Measurements from ENCODE around the gene RAB33B.
"Not testable (repeated sequence)": the region's sequence is repeated elsewhere in the genome, so short reads cannot be mapped to it uniquely, and the experiment has no call there.

The RAB33B gene

DNA sequence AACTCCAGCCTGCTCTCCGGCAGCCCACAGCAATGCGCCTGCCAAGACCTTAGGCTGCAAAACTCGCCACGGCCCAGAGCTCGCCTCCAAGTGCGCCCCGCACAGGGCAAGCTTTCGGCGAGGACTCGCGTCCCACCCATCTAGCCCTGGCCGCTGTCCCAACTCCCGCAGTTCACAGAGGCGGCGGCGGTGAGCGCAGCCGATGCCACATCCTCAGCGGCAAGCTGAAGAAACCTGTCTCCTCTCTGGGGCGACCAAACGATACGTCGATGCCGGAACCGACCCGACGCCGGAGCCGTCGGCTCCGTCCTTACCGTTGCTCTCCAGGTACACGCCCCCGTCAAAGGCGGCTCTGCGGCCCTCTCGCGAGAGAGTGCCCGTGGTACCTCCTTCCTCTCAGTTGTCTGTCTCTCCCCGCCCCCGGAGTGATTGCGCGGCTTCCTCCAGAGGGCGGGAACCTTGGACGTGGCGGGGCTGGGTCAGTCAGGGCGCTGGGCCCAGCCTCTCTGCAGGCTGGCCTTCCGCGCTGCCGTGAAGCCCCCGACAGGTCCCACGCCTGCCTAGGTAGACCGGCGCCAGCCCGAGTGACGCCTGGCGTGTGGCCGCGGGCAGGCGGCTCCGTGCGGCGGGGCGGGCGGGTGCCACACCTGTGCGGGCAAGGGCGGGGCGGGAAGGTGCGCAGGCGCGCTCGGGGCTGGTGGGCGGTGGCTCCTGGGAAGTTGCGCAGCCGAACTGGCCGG is 380 bp upstream of the RAB33B start:
- peak overlapping the region; percentile 93 for H3K4me3 Mint-ChIP-seq
- no peaks in the 10 kb centered on the region for H3K27me3 Mint-ChIP-seq
- DNase-seq, result peak; percentile 95
- H3K9me3 Mint-ChIP-seq, result no peaks in the 10 kb centered on the region
- ATAC-seq, result peak; percentile 92
- H3K27ac Mint-ChIP-seq, result peak overlapping the region; percentile 98
- peaks cover 50% of the 10 kb centered on the region for H3K4me1 Mint-ChIP-seq
- no peaks in the 10 kb centered on the region for H3K36me3 Mint-ChIP-seq (ENCODE audit: low read depth)

DNA sequence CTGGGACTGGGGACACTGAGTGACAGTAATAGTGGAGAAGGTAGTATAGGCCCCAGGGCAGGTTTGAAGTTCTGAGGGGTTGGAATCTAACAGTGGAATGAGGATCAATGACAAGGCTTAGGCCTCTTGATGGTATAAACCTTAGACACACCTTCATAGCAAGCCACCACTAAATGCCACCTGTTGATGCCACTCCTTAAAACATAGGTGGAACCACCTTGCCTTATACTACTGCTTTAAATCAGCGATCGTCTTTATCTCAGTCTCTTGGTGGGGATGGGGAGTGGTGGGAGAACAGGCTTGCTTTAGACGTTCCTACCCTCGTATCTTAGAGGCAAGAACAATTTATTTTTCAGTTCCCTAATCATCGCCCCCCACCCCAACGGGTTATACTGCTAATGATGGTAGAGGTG is 1.2 kb downstream of the RAB33B start:
- no peak for DNase-seq
- Mint-ChIP-seq H3K4me1 (peaks cover 59% of the 10 kb centered on the region), H3K36me3 (ENCODE audit: low read depth) (no peaks in the 10 kb centered on the region), H3K4me3 (peak overlapping the region; percentile 93), H3K27ac (no peak overlapping the region), H3K27me3 (no peaks in the 10 kb centered on the region), H3K9me3 (no peaks in the 10 kb centered on the region)
- ATAC-seq, result no peak

DNA sequence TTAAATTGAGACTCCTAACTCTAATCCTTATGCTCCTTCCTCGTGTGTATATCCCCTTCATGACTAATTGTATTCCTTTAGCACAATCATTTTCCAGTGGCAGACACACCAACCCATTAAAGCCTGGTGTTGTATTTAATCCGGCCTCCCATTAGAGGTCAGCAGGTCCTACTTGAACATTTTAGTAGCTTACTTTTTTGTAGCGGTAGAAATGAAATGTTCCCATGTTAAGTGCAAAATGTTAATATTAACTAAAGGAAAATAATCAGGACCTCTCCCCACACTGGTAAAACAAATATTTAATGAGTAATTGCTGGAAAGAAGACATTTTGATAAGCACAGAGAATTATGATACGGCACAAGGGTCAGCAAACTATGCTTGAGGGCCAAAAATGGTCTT is 3.4 kb downstream of the RAB33B start:
- no peak for DNase-seq
- peaks cover 4% of the 10 kb centered on the region for H3K36me3 Mint-ChIP-seq (ENCODE audit: low read depth)
- H3K9me3 Mint-ChIP-seq, result no peaks in the 10 kb centered on the region
- no peaks in the 10 kb centered on the region for H3K27me3 Mint-ChIP-seq
- no peak overlapping the region for H3K27ac Mint-ChIP-seq
- peaks cover 53% of the 10 kb centered on the region for H3K4me1 Mint-ChIP-seq
- no peak for ATAC-seq
- H3K4me3 Mint-ChIP-seq, result no peak overlapping the region

GRCh38 chr4:139458543-139458942 is 4.6 kb downstream of the RAB33B start:
- DNase-seq (no peak), ATAC-seq (no peak)
- Mint-ChIP-seq H3K36me3 (ENCODE audit: low read depth) (peaks cover 9% of the 10 kb centered on the region), H3K27ac (no peak overlapping the region), H3K9me3 (no peaks in the 10 kb centered on the region), H3K27me3 (no peaks in the 10 kb centered on the region), H3K4me1 (peaks cover 47% of the 10 kb centered on the region), H3K4me3 (no peak overlapping the region)

GRCh38 chr4:139458999-139459398 is 5.1 kb downstream of the RAB33B start:
- H3K36me3 Mint-ChIP-seq (ENCODE audit: low read depth), result peaks cover 10% of the 10 kb centered on the region
- no peak overlapping the region for H3K4me3 Mint-ChIP-seq
- no peak overlapping the region for H3K27ac Mint-ChIP-seq
- H3K9me3 Mint-ChIP-seq, result no peaks in the 10 kb centered on the region
- ATAC-seq (no peak), DNase-seq (no peak)
- H3K4me1 Mint-ChIP-seq, result peaks cover 47% of the 10 kb centered on the region
- no peaks in the 10 kb centered on the region for H3K27me3 Mint-ChIP-seq

DNA sequence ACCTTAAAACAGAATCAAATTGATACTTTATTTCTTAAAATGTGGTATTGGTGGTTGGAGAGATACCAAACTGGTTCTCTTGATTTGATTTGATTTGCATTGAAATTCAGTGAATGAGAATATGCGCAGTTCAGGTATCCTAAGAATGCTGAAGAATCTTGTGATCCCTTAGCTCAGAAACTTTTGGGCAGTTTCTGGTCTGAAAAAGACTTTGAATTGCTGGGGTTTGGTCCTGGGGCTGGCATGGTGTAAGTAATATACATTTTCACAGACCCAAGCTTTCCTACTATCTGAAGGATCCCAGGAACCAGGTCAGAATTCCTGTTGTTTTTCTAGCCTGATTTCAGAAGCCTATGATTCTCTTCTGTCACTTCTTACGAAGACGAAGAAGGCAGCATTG is 6.6 kb downstream of the RAB33B start:
- Mint-ChIP-seq H3K4me3 (no peak overlapping the region), H3K4me1 (peaks cover 33% of the 10 kb centered on the region), H3K36me3 (ENCODE audit: low read depth) (peaks cover 10% of the 10 kb centered on the region), H3K27me3 (no peaks in the 10 kb centered on the region), H3K9me3 (no peaks in the 10 kb centered on the region), H3K27ac (no peak overlapping the region)
- no peak for ATAC-seq
- DNase-seq, result no peak

GRCh38 chr4:139461022-139461628 is 7.2 kb downstream of the RAB33B start:
- Mint-ChIP-seq H3K4me3 (no peak overlapping the region), H3K4me1 (peaks cover 29% of the 10 kb centered on the region), H3K36me3 (ENCODE audit: low read depth) (peaks cover 10% of the 10 kb centered on the region), H3K9me3 (no peaks in the 10 kb centered on the region), H3K27me3 (no peaks in the 10 kb centered on the region), H3K27ac (no peak overlapping the region)
- ATAC-seq (no peak), DNase-seq (no peak)

DNA sequence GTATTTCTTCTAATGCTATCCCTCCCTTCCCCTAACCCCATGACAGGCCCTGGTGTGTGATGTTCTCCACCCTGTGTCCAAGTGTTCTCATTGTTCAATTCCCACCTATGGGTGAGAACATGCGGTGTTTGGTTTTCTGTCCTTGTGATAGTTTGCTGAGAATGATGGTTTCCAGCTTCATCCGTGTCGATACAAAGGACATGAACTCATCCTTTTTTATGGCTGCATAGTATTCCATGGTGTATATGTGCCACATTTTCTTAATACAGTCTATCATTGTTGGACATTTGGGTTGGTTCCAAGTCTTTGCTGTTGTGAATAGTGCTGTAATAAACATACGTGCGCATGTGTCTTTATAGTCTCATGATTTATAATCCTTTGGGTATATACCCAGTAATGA is 10.6 kb downstream of the RAB33B start:
- Mint-ChIP-seq H3K36me3 (ENCODE audit: low read depth) (peaks cover 25% of the 10 kb centered on the region), H3K9me3 (peaks cover 16% of the 10 kb centered on the region)
- not testable (repeated sequence) for H3K4me3 Mint-ChIP-seq, DNase-seq, H3K27me3 Mint-ChIP-seq, ATAC-seq, H3K4me1 Mint-ChIP-seq, H3K27ac Mint-ChIP-seq

DNA sequence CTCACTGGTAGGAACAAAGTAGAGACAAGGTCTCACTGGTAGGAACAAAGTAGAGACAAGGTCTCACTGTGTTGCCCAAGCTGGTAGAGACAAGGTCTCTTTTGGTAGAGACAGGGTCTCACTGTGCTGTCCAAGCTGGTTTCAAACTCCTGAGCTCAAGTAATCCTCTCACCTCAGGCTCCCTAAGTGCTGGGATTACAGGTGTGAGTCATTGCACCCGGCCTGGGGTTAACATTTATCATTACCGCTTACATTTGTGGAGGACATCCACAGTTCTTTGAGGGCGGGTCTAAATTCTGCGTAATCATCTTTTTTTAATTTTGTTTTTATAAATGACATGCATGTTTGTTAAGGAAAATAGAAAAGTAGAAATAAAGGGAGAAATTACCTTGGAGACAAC is 12.0 kb downstream of the RAB33B start:
- Mint-ChIP-seq H3K36me3 (ENCODE audit: low read depth) (peaks cover 26% of the 10 kb centered on the region), H3K9me3 (peaks cover 16% of the 10 kb centered on the region), H3K27ac (no peak overlapping the region), H3K4me3 (no peak overlapping the region), H3K27me3 (no peaks in the 10 kb centered on the region), H3K4me1 (peaks cover 8% of the 10 kb centered on the region)
- DNase-seq, result no peak
- no peak for ATAC-seq

- Mint-ChIP-seq H3K36me3 (ENCODE audit: low read depth) (peaks cover 34% of the 10 kb centered on the region), H3K9me3 (peaks cover 24% of the 10 kb centered on the region)
- H3K27ac Mint-ChIP-seq, H3K4me3 Mint-ChIP-seq, H3K4me1 Mint-ChIP-seq, ATAC-seq, DNase-seq, H3K27me3 Mint-ChIP-seq: not testable (repeated sequence)
Observed at GRCh38 chr4:139468756-139469155, 14.8 kb downstream of the RAB33B start.

- Mint-ChIP-seq H3K36me3 (ENCODE audit: low read depth) (peaks cover 34% of the 10 kb centered on the region), H3K9me3 (peaks cover 24% of the 10 kb centered on the region), H3K4me3 (no peak overlapping the region), H3K27me3 (no peaks in the 10 kb centered on the region), H3K27ac (no peak overlapping the region), H3K4me1 (peaks cover 8% of the 10 kb centered on the region)
- ATAC-seq (no peak), DNase-seq (no peak)
Observed at GRCh38 chr4:139469216-139469615, 15.3 kb downstream of the RAB33B start.

GRCh38 chr4:139469869-139470268 is 15.9 kb downstream of the RAB33B start:
- ATAC-seq (no peak), DNase-seq (no peak)
- H3K27ac Mint-ChIP-seq, result no peak overlapping the region
- peaks cover 36% of the 10 kb centered on the region for H3K36me3 Mint-ChIP-seq (ENCODE audit: low read depth)
- no peak overlapping the region for H3K4me3 Mint-ChIP-seq
- H3K4me1 Mint-ChIP-seq, result peaks cover 8% of the 10 kb centered on the region
- H3K9me3 Mint-ChIP-seq, result peaks cover 24% of the 10 kb centered on the region
- no peaks in the 10 kb centered on the region for H3K27me3 Mint-ChIP-seq

DNA sequence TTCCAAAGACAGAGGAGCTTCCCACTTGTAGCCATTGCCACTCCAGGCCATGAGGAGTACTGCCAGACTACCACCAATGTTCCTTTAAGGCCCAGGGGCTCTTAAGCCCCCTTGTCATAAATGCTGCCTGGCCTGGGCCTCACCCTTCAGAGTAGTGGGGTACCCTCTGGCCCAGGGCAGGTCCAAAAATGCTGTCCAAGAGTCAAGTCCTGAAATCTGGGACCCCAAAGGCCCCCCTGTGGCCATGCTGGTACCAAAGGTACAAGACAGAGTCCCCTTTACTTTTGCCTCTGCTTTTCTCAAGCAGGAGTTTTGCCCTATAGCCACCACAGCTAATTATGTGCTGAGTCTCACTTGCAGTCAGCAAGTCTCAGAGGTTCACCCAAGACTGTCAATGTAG is 16.4 kb downstream of the RAB33B start:
- Mint-ChIP-seq H3K36me3 (ENCODE audit: low read depth) (peaks cover 36% of the 10 kb centered on the region), H3K4me1 (peaks cover 8% of the 10 kb centered on the region), H3K4me3 (no peak overlapping the region), H3K9me3 (peaks cover 24% of the 10 kb centered on the region), H3K27me3 (no peaks in the 10 kb centered on the region), H3K27ac (no peak overlapping the region)
- no peak for ATAC-seq
- no peak for DNase-seq

- Mint-ChIP-seq H3K4me1 (peaks cover 6% of the 10 kb centered on the region), H3K9me3 (peaks cover 24% of the 10 kb centered on the region), H3K4me3 (no peak overlapping the region), H3K27ac (no peak overlapping the region), H3K36me3 (ENCODE audit: low read depth) (peaks cover 36% of the 10 kb centered on the region), H3K27me3 (no peaks in the 10 kb centered on the region)
- ATAC-seq (no peak), DNase-seq (no peak)
Observed at GRCh38 chr4:139470997-139471665, 17.2 kb downstream of the RAB33B start.

- Mint-ChIP-seq H3K4me3 (no peak overlapping the region), H3K27ac (no peak overlapping the region), H3K9me3 (peaks cover 23% of the 10 kb centered on the region), H3K4me1 (peaks cover 6% of the 10 kb centered on the region), H3K27me3 (no peaks in the 10 kb centered on the region), H3K36me3 (ENCODE audit: low read depth) (peaks cover 35% of the 10 kb centered on the region)
- DNase-seq, result no peak
- no peak for ATAC-seq
Observed at GRCh38 chr4:139472852-139473251, 18.9 kb downstream of the RAB33B start.
